ENCODE data around the gene RBM15.

- no peak for TF ChIP-seq CTCF (IDR thresholded peaks at IDR 0.05; ENCODE audit: borderline replicate concordance, extremely low read depth, low read length, poor library complexity, severe bottlenecking)
- TF ChIP-seq EZH2 (IDR thresholded peaks at IDR 0.05; ENCODE audit: borderline replicate concordance, low read depth, low read length, severe bottlenecking) = no peak
Observed at GRCh38 chr1:110341146-110341871, 2.1 kb downstream of the RBM15 start.

Measured in DND-41 (cell line).